HepG2 (cell line): ENCODE measurements around the gene PDZD2. TPM values are rescaled to one million over a fixed set of nuclear protein-coding genes. Genes with fewer than 3 reads are reported as not detected.

Source experiments
- ELK4 ChIP-seq: sonication (generic); formaldehyde crosslinking; IDR thresholded peaks from 2 replicates; pipeline ENCODE4 v1.9.0; 2021; ENCODE audit warnings: missing genetic modification reagents, borderline replicate concordance
- ERF ChIP-seq: IDR thresholded peaks from 2 replicates; pipeline ENCODE4 v1.6.1; 2018; ENCODE audit warnings: missing biosample characterization, missing genetic modification reagents
- LRRFIP1 ChIP-seq: sonication (generic); formaldehyde crosslinking; conservative IDR thresholded peaks from 2 replicates; pipeline ENCODE4 v1.4.0; 2020; ENCODE audit warnings: missing genetic modification reagents
- PRDM4 ChIP-seq: sonication (generic); formaldehyde crosslinking; IDR thresholded peaks from 2 replicates; pipeline ENCODE4 v1.9.0; 2021; ENCODE audit warnings: missing genetic modification reagents, borderline replicate concordance
- STAG1 ChIP-seq: sonication (generic); formaldehyde crosslinking; IDR thresholded peaks from 2 replicates; pipeline ENCODE4 v1.4.0; 2020; ENCODE audit warnings: missing genetic modification reagents
- TCF12 ChIP-seq, 2 experiments: fragments of 450-650 bp in 1 of 2; sonication (generic) in 1 of 2; formaldehyde crosslinking in 1 of 2; IDR thresholded peaks; 2 replicates each; pipeline versions ENCODE4 v1.6.1 to v1.8.0; 2017 to 2022; ENCODE audit warnings: antibody characterized with exemption in 1 of 2, mild to moderate bottlenecking in 1 of 2, missing genetic modification reagents in 1 of 2, moderate library complexity in 1 of 2
- TRAFD1 ChIP-seq: sonication (generic); formaldehyde crosslinking; IDR thresholded peaks from 2 replicates; pipeline ENCODE4 v1.5.1; 2020; ENCODE audit warnings: missing genetic modification reagents, mild to moderate bottlenecking, borderline replicate concordance
- ZNF768 ChIP-seq: sonication (generic); formaldehyde crosslinking; IDR thresholded peaks from 2 replicates; pipeline ENCODE4 v1.4.0; 2020; ENCODE audit warnings: missing genetic modification reagents
- ZSCAN5A ChIP-seq: sonication (generic); formaldehyde crosslinking; IDR thresholded peaks from 2 replicates; pipeline ENCODE4 v1.8.0; 2022; ENCODE audit warnings: mild to moderate bottlenecking, missing genetic modification reagents, borderline replicate concordance
- polyA plus RNA-seq, 8 experiments: library from polyadenylated mRNA; depleted of rRNA in 3 of 8; stranded (reverse) in 7 of 8; unstranded in 1 of 8; fragments of >200 nt; fragmentation: Illumina TruSeq in 4 of 8; extraction: Trizol in 4 of 8; gene quantifications; 2 replicates each; pipeline versions ENCODE4 v1.2.1 to v1.2.3, GENCODE V29; 2011 to 2016; ENCODE audit warnings: low read depth in 4 of 8, missing spikeins in 1 of 8, mixed read lengths in 1 of 8; ENCODE audit not compliant: insufficient read depth in 1 of 8
- total RNA-seq, 5 experiments: library from RNA; depleted of rRNA; stranded (reverse); fragments of >200 nt; fragmentation: Illumina TruSeq; extraction: Trizol; gene quantifications; 2 replicates each; pipeline ENCODE4 v1.2.3, GENCODE V29; 2016; ENCODE audit warnings: low read depth in 1 of 5

The PDZD2 gene
- total and polyA plus RNA-seq, 2 of the 13 experiments (the other 11 are each of a cell fraction or from before 2014, with no cell fraction given), result 0.04 TPM; not detected in 1

GRCh38 chr5:32004404-32004803 is 365.5 kb downstream of the PDZD2 start (continued):
- TF ChIP-seq TRAFD1 (CRISPR knock-in tag) (no peak), ZNF768 (no peak), ELK4 (CRISPR knock-in tag) (no peak), PRDM4 (CRISPR knock-in tag) (no peak), LRRFIP1 (CRISPR knock-in tag) (no peak), ZSCAN5A (no peak), ERF (CRISPR knock-in tag) (no peak), STAG1 (CRISPR knock-in tag) (no peak), TCF12 (IDR thresholded peaks at IDR 0.05) (no peak), TCF12 (CRISPR knock-in tag; IDR thresholded peaks at IDR 0.05) (no peak)
- TF ChIP-seq, all 625 proteins: peak for 0
